HepG2 (cell line): ENCODE measurements around the gene PCNX4. TPM values are rescaled to one million over a fixed set of nuclear protein-coding genes. Genes with fewer than 3 reads are reported as not detected.

Source experiments
- ARID2 ChIP-seq: sonication (generic); formaldehyde crosslinking; IDR thresholded peaks from 2 replicates; pipeline ENCODE4 v1.8.1; 2022; ENCODE audit warnings: mild to moderate bottlenecking, missing genetic modification reagents, borderline replicate concordance
- CC2D1A ChIP-seq: sonication (generic); formaldehyde crosslinking; IDR thresholded peaks from 2 replicates; pipeline ENCODE4 v1.8.1; 2023; ENCODE audit warnings: mild to moderate bottlenecking, missing genetic modification reagents
- CCDC6 ChIP-seq: sonication (generic); formaldehyde crosslinking; IDR thresholded peaks from 2 replicates; pipeline ENCODE4 v1.8.1; 2022; ENCODE audit warnings: mild to moderate bottlenecking, missing genetic modification reagents, moderate library complexity
- DPF2 ChIP-seq: sonication (generic); formaldehyde crosslinking; IDR thresholded peaks from 2 replicates; pipeline ENCODE4 v1.4.0; 2020; ENCODE audit warnings: mild to moderate bottlenecking, low read depth, missing genetic modification reagents, borderline replicate concordance
- HMG20A ChIP-seq: IDR thresholded peaks from 2 replicates; pipeline ENCODE4 v1.6.1; 2016; ENCODE audit warnings: borderline replicate concordance
- KDM4B ChIP-seq: sonication (generic); formaldehyde crosslinking; IDR thresholded peaks from 2 replicates; pipeline ENCODE4 v1.4.0; 2020; ENCODE audit warnings: missing genetic modification reagents
- KDM5A ChIP-seq: fragments of 200-600 bp; sonication (generic); IDR thresholded peaks from 2 replicates; pipeline ENCODE4 v1.7.0; 2018; ENCODE audit warnings: antibody characterized with exemption, mild to moderate bottlenecking, low read length, borderline replicate concordance
- MTF2 ChIP-seq: sonication (generic); formaldehyde crosslinking; IDR thresholded peaks from 2 replicates; pipeline ENCODE4 v1.5.0; 2020; ENCODE audit warnings: missing genetic modification reagents, borderline replicate concordance
- NR2F1 ChIP-seq, 2 experiments: fragments of 450-650 bp in 1 of 2; formaldehyde crosslinking in 1 of 2; IDR thresholded peaks; 2 replicates each; pipeline versions ENCODE4 v1.5.0 to v1.6.1; 2016 to 2020; ENCODE audit warnings: mild to moderate bottlenecking in 1 of 2, missing compliant biosample characterization in 1 of 2, missing genetic modification reagents in 1 of 2, moderate library complexity in 1 of 2
- REPIN1 ChIP-seq: sonication (generic); formaldehyde crosslinking; IDR thresholded peaks from 2 replicates; pipeline ENCODE4 v1.8.0; 2022; ENCODE audit warnings: missing genetic modification reagents, low read depth, mild to moderate bottlenecking, borderline replicate concordance
- SOX6 ChIP-seq, 2 experiments: fragments of 450-650 bp in 1 of 2; sonication (generic) in 1 of 2; formaldehyde crosslinking in 1 of 2; IDR thresholded peaks; 2 replicates each; pipeline versions ENCODE4 v1.4.0 to v1.6.1; 2017 to 2020; ENCODE audit warnings: antibody characterized with exemption in 1 of 2, mild to moderate bottlenecking in 1 of 2, missing genetic modification reagents in 1 of 2
- ZBTB21 ChIP-seq: sonication (generic); formaldehyde crosslinking; IDR thresholded peaks from 2 replicates; pipeline ENCODE4 v1.4.0; 2020; ENCODE audit warnings: missing genetic modification reagents
- ZNF260 ChIP-seq: sonication (generic); formaldehyde crosslinking; IDR thresholded peaks from 2 replicates; pipeline ENCODE4 v1.4.0; 2020; ENCODE audit warnings: missing genetic modification reagents, low read depth, mild to moderate bottlenecking, borderline replicate concordance
- ZNF383 ChIP-seq: sonication (generic); formaldehyde crosslinking; IDR thresholded peaks from 2 replicates; pipeline ENCODE4 v1.4.0; 2020; ENCODE audit warnings: missing genetic modification reagents, mild to moderate bottlenecking, borderline replicate concordance
- ZNF441 ChIP-seq: sonication (generic); formaldehyde crosslinking; IDR thresholded peaks from 2 replicates; pipeline ENCODE4 v1.7.0; 2021; ENCODE audit warnings: missing genetic modification reagents, borderline replicate concordance
- ZNF567 ChIP-seq: sonication (generic); formaldehyde crosslinking; IDR thresholded peaks from 2 replicates; pipeline ENCODE4 v1.8.1; 2023; ENCODE audit warnings: mild to moderate bottlenecking, missing genetic modification reagents, borderline replicate concordance
- ZNF788 ChIP-seq: sonication (generic); formaldehyde crosslinking; IDR thresholded peaks from 2 replicates; pipeline ENCODE4 v1.5.0; 2020; ENCODE audit warnings: mild to moderate bottlenecking, missing genetic modification reagents, borderline replicate concordance
- polyA plus RNA-seq, 8 experiments: library from polyadenylated mRNA; depleted of rRNA in 3 of 8; stranded (reverse) in 7 of 8; unstranded in 1 of 8; fragments of >200 nt; fragmentation: Illumina TruSeq in 4 of 8; extraction: Trizol in 4 of 8; gene quantifications; 2 replicates each; pipeline versions ENCODE4 v1.2.1 to v1.2.3, GENCODE V29; 2011 to 2016; ENCODE audit warnings: low read depth in 4 of 8, missing spikeins in 1 of 8, mixed read lengths in 1 of 8; ENCODE audit not compliant: insufficient read depth in 1 of 8
- total RNA-seq, 5 experiments: library from RNA; depleted of rRNA; stranded (reverse); fragments of >200 nt; fragmentation: Illumina TruSeq; extraction: Trizol; gene quantifications; 2 replicates each; pipeline ENCODE4 v1.2.3, GENCODE V29; 2016; ENCODE audit warnings: low read depth in 1 of 5
- TF ChIP-seq, protein P1 (sequence below): conservative IDR thresholded peaks from 2 replicates; pipeline ENCODE4 v1.6.1; 2018; ENCODE audit warnings: missing genetic modification reagents
- TF ChIP-seq, protein P2 (sequence below), 2 experiments: sonication (generic) in 1 of 2; formaldehyde crosslinking in 1 of 2; IDR thresholded peaks; 2 replicates each; pipeline versions ENCODE4 v1.5.1 to v1.6.1; 2011 to 2020; ENCODE audit warnings: borderline replicate concordance in 1 of 2, low read depth in 1 of 2, low read length in 1 of 2, mild to moderate bottlenecking in 1 of 2, missing genetic modification reagents in 1 of 2, moderate library complexity in 1 of 2
- TF ChIP-seq, protein P3 (sequence below): sonication (generic); formaldehyde crosslinking; IDR thresholded peaks from 2 replicates; pipeline ENCODE4 v1.4.0; 2020; ENCODE audit warnings: missing genetic modification reagents
- TF ChIP-seq, protein P4 (sequence below): sonication (generic); formaldehyde crosslinking; conservative IDR thresholded peaks from 2 replicates; pipeline ENCODE4 v1.8.0; 2022; ENCODE audit warnings: low read depth, missing genetic modification reagents

The PCNX4 gene
- total and polyA plus RNA-seq, 2 of the 13 experiments (the other 11 are each of a cell fraction or from before 2014, with no cell fraction given): 28.6 to 43.0 TPM

DNA sequence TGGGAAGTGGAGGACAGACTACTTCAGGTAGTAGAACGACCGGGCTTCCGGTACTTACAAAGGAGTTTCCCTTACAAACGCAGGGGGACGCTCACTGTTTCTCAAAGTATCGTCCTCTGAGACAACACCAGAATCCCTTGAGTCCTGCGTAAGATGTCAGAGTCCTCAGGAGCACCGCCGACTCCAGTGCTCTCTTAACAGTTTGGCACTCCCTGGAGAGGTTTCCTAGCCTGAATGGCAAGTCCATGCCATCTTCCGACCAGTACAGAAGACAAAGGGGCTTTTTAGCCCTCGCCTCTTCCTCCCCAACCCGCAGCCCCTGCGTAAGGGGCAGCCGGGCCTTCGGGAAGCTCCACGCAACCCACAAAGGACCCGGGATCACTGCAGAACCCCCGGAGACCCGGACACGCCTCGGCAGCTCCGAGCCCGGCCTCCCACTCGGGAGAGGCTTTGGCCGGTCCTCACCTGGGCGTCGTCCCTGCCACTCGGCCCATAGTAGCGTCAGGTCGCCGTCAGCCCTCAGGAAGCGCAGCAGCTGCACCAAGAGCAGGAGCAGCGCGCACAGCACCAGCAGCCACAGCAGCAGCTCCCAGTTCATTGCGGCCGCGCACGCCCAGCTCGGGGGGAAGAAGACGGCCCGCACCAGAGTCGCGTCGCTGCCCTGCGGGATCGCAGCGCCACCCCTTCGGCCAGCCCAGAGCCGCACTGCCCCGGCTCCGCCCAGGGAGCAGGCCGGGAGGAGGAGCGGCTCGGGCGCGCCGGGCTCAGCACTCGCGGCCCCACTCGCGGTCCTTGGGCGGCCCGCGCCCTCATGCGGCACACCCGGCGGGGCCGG, 73.2 kb downstream of the PCNX4 start, which contains the start of gene DHRS7 (continued):
- TF ChIP-seq NR2F1 (CRISPR knock-in tag; IDR thresholded peaks at IDR 0.05): no peak
- TF ChIP-seq HMG20A (CRISPR knock-in tag): no peak; the same call in 1 of the 2 replicates
- no peak for TF ChIP-seq DPF2 (CRISPR knock-in tag)
- no peak for TF ChIP-seq ZNF441 (CRISPR knock-in tag)
- peak; percentile 69; the same call in 1 of the 2 replicates for TF ChIP-seq ZNF788
- TF ChIP-seq ZNF567 (CRISPR knock-in tag): 0 out of 2 replicates have a peak, but pooled peaks have one; percentile 13
- peak; percentile 94; the same call in 1 of the 2 replicates for TF ChIP-seq MTF2
- TF ChIP-seq, protein P1, sequence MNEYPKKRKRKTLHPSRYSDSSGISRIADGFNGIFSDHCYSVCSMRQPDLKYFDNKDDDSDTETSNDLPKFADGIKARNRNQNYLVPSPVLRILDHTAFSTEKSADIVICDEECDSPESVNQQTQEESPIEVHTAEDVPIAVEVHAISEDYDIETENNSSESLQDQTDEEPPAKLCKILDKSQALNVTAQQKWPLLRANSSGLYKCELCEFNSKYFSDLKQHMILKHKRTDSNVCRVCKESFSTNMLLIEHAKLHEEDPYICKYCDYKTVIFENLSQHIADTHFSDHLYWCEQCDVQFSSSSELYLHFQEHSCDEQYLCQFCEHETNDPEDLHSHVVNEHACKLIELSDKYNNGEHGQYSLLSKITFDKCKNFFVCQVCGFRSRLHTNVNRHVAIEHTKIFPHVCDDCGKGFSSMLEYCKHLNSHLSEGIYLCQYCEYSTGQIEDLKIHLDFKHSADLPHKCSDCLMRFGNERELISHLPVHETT (CRISPR knock-in tag): 0 out of 2 replicates have a peak, but pooled peaks have one; percentile 29
- TF ChIP-seq, protein P2, sequence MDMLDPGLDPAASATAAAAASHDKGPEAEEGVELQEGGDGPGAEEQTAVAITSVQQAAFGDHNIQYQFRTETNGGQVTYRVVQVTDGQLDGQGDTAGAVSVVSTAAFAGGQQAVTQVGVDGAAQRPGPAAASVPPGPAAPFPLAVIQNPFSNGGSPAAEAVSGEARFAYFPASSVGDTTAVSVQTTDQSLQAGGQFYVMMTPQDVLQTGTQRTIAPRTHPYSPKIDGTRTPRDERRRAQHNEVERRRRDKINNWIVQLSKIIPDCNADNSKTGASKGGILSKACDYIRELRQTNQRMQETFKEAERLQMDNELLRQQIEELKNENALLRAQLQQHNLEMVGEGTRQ (IDR thresholded peaks at IDR 0.05; ENCODE audit: low read depth, low read length): no peak
- TF ChIP-seq, protein P2 (CRISPR knock-in tag; IDR thresholded peaks at IDR 0.05; ENCODE audit: borderline replicate concordance): no peak
- no peak for TF ChIP-seq KDM4B (CRISPR knock-in tag)
- TF ChIP-seq, protein P3, sequence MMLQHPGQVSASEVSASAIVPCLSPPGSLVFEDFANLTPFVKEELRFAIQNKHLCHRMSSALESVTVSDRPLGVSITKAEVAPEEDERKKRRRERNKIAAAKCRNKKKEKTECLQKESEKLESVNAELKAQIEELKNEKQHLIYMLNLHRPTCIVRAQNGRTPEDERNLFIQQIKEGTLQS (CRISPR knock-in tag): no peak
- no peak for TF ChIP-seq KDM5A
- no peak for TF ChIP-seq ARID2 (CRISPR knock-in tag)
- peak; percentile 68; the same call in 1 of the 2 replicates for TF ChIP-seq CCDC6
- TF ChIP-seq ZNF383: no peak
- TF ChIP-seq ZNF260 (CRISPR knock-in tag): no peak
- TF ChIP-seq CC2D1A (CRISPR knock-in tag): no peak
- no peak for TF ChIP-seq ZBTB21
- TF ChIP-seq, protein P4, sequence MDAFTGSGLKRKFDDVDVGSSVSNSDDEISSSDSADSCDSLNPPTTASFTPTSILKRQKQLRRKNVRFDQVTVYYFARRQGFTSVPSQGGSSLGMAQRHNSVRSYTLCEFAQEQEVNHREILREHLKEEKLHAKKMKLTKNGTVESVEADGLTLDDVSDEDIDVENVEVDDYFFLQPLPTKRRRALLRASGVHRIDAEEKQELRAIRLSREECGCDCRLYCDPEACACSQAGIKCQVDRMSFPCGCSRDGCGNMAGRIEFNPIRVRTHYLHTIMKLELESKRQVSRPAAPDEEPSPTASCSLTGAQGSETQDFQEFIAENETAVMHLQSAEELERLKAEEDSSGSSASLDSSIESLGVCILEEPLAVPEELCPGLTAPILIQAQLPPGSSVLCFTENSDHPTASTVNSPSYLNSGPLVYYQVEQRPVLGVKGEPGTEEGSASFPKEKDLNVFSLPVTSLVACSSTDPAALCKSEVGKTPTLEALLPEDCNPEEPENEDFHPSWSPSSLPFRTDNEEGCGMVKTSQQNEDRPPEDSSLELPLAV (CRISPR knock-in tag): no peak
- 0 out of 2 replicates have a peak, but pooled peaks have one; percentile 58 for TF ChIP-seq REPIN1 (CRISPR knock-in tag)
- no peak for TF ChIP-seq SOX6 (IDR thresholded peaks at IDR 0.05)
- TF ChIP-seq SOX6 (CRISPR knock-in tag; IDR thresholded peaks at IDR 0.05): no peak; the same call in none of the 2 replicates
